Pancreas (tissue), 10 donors: ENCODE measurements around the gene VPS13D. TPM values are rescaled to one million over a fixed set of nuclear protein-coding genes. Genes with fewer than 3 reads are reported as not detected.

Experiments used
- ATAC-seq, 4 donors: fragments of 200-7000 bp; cut with Tn5 transposase; one replicate each; pipeline versions ENCODE4 v1.8.0 to v1.9.1; 2020; ENCODE audit warnings: mild to moderate bottlenecking in 4 of 4, moderate library complexity in 4 of 4
- DNase-seq, 6 donors: peaks; one replicate each; pipeline ENCODE4 v3.0.0-alpha.2; 2020
- FAIRE-seq: peaks from 2 replicates; lab custom pipeline; 2012; peaks lifted over from hg19 to GRCh38; lab: Jason Lieb, UNC
- H3K27ac ChIP-seq, 4 donors: fragments of 200-600 bp; sonication (generic); 1 replicate in 3 of 4; 2 replicates in 1 of 4; pipeline versions ENCODE4 v1.5.0 to v1.8.0; 2020
- H3K27me3 ChIP-seq, 4 donors: fragments of 200-600 bp; one replicate each; pipeline ENCODE4 v1.8.0; 2021
- H3K36me3 ChIP-seq, 3 donors: fragments of 200-600 bp; sonication (generic) in 1 of 3; one replicate each; pipeline versions ENCODE4 v1.5.0 to v1.8.0; 2020 to 2021
- H3K4me1 ChIP-seq, 3 donors: fragments of 200-600 bp; one replicate each; pipeline ENCODE4 v1.8.0; 2021
- H3K4me3 ChIP-seq, 4 donors: fragments of 200-600 bp; sonication (generic) in 2 of 4; one replicate each; pipeline versions ENCODE4 v1.5.0 to v1.8.0; 2020 to 2021
- H3K9me3 ChIP-seq, 4 donors: fragments of 200-600 bp; one replicate each; pipeline ENCODE4 v1.8.0; 2021
- WGBS, 2 donors: extraction: QIAGEN DNeasy Blood & Tissue Kit; methylation state at CpG; one replicate each; pipeline ENCODE4 v1.1.7; 2013; 5-methylcytosine and 5-hydroxymethylcytosine counted together
- intact Hi-C, 3 donors: fragments of 100-400 bp; cut with DNase I; formaldehyde crosslinking; loops; one replicate each; pipeline versions ENCODE4 v1.11.1 to v1.14.2; 2022
- polyA plus RNA-seq, 2 donors: library from polyadenylated mRNA; stranded (reverse); fragments of 200-250 nt; gene quantifications; one replicate each; pipeline ENCODE4 v1.2.3, GENCODE V29; 2013
- total RNA-seq, 6 donors: library from RNA; stranded (reverse); fragmentation: NEBNext Ultra II Directional in 4 of 6; extraction: Animal tissue kit (Norgen Biotek cat#: 25700) in 4 of 6; gene quantifications; one replicate each; pipeline versions ENCODE4 v1.2.1 to v1.2.4, GENCODE V29; 2021 to 2023
- TF ChIP-seq, protein P1 (sequence below), 4 donors: fragments of 200-600 bp; sonication (generic) in 3 of 4; IDR thresholded peaks; one replicate each; pipeline versions ENCODE4 v1.5.0 to v1.8.0; 2021; ENCODE audit warnings: antibody characterized with exemption in 4 of 4
- donor health status: healthy with polysubstance abuse.
- donor health status: DM: no; HTN: no; CAD: no; lungs with moderate emphysema.
- donor health status: DM: no; HTN: no; CAD: no.
- donor health status: control.
- donor health status: control.
- donor health status: Bipolar disorder and iron deficiency.
- donor health status: DM: yes; HTN: yes; CAD: no.
- donor health status: DM: no; HTN: no; CAD: no.
- donor health status: DM: no; HTN: no; CAD: no.
- donor health status: DM: yes; HTN: yes; CAD: no.

VPS13D gene
- total and polyA plus RNA-seq, 8 donors = 13.7 to 39.0 (median 24.8) TPM

GRCh38 chr1:12407050-12407961 lies 177.5 kb downstream of the VPS13D start:
- Histone ChIP-seq H3K27ac (peak overlapping the region in 3 of 4 donors; percentile 10 to 67 (median 64)), H3K27me3 (no peaks in the 10 kb centered on the region), H3K36me3 (no peaks in the 10 kb centered on the region), H3K9me3 (no peaks in the 10 kb centered on the region), H3K4me1 (peaks cover 29 to 52% (median 29%) of the 10 kb centered on the region in 3 donors), H3K4me3 (no peak overlapping the region)
- intact Hi-C loops = loop anchor here in 1 of 3 donors (10.0 kb wide), 1 partner anchor 207 kb away; the partner anchor contains the start of gene DHRS3
- TF ChIP-seq, protein P1, sequence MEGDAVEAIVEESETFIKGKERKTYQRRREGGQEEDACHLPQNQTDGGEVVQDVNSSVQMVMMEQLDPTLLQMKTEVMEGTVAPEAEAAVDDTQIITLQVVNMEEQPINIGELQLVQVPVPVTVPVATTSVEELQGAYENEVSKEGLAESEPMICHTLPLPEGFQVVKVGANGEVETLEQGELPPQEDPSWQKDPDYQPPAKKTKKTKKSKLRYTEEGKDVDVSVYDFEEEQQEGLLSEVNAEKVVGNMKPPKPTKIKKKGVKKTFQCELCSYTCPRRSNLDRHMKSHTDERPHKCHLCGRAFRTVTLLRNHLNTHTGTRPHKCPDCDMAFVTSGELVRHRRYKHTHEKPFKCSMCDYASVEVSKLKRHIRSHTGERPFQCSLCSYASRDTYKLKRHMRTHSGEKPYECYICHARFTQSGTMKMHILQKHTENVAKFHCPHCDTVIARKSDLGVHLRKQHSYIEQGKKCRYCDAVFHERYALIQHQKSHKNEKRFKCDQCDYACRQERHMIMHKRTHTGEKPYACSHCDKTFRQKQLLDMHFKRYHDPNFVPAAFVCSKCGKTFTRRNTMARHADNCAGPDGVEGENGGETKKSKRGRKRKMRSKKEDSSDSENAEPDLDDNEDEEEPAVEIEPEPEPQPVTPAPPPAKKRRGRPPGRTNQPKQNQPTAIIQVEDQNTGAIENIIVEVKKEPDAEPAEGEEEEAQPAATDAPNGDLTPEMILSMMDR (IDR thresholded peaks at IDR 0.05) = peak in 2 of 4 donors; percentile 17 to 23
- WGBS, 2 donors = 29 to 37% methylated on average over 8 of the region's 8 CpGs
- FAIRE-seq (peak; percentile 66), ATAC-seq (peak; percentile 82 to 89 (median 85)), DNase-seq (peak in 1 of 6 donors; percentile 28)

GRCh38 chr1:12407962-12408454 lies 178.2 kb downstream of the VPS13D start:
- peak; percentile 14 to 37 (median 29) for ATAC-seq
- Histone ChIP-seq H3K36me3 (no peaks in the 10 kb centered on the region), H3K4me1 (peaks cover 22 to 47% (median 29%) of the 10 kb centered on the region in 3 donors), H3K9me3 (no peaks in the 10 kb centered on the region), H3K27ac (peak overlapping the region in 2 of 4 donors; percentile 30 to 64), H3K27me3 (no peaks in the 10 kb centered on the region), H3K4me3 (no peak overlapping the region)
- no peak for FAIRE-seq
- no peak for DNase-seq
- TF ChIP-seq, protein P1 (IDR thresholded peaks at IDR 0.05) = no peak
- 46 to 49% methylated on average over 5 of the region's 5 CpGs for WGBS, 2 donors
- intact Hi-C loops = loop anchor here in 1 of 3 donors (10.0 kb wide), 1 partner anchor 207 kb away; the partner anchor contains the start of gene DHRS3

DNA sequence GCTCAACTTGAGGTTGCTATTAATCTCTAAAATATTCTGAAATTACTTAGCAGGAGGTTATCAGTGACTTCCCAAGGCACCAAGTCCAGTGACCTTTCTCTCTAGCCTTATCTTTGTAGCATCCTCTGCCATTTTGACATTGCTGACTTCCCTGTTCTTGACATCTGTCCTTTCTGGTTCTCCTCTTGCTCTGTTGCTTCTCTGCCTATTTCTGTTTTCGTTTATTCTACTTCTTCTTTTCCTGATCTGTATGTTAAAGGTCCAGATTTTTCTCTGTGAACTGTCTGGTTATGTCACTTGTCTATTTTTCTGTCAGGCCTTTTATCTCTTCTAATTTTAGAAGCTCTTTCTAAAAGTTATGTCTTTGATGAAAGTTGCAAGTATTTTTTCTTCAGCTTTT lies 178.8 kb downstream of the VPS13D start:
- H3K4me3 ChIP-seq = no peak overlapping the region
- no peak overlapping the region for H3K27ac ChIP-seq
- no peak for ATAC-seq
- H3K4me1 ChIP-seq = peaks cover 22 to 47% (median 29%) of the 10 kb centered on the region in 3 donors
- H3K36me3 ChIP-seq = no peaks in the 10 kb centered on the region
- H3K27me3 ChIP-seq = no peaks in the 10 kb centered on the region
- DNase-seq = no peak
- no peaks in the 10 kb centered on the region for H3K9me3 ChIP-seq
- 63 to 87% methylated on average over 1 of the region's 1 CpG for WGBS, 2 donors
- TF ChIP-seq, protein P1 (IDR thresholded peaks at IDR 0.05) = no peak
- FAIRE-seq = no peak
- intact Hi-C loops = loop anchor here in 1 of 3 donors (10.0 kb wide), 1 partner anchor 206 kb away; the partner anchor contains the start of gene DHRS3

DNA sequence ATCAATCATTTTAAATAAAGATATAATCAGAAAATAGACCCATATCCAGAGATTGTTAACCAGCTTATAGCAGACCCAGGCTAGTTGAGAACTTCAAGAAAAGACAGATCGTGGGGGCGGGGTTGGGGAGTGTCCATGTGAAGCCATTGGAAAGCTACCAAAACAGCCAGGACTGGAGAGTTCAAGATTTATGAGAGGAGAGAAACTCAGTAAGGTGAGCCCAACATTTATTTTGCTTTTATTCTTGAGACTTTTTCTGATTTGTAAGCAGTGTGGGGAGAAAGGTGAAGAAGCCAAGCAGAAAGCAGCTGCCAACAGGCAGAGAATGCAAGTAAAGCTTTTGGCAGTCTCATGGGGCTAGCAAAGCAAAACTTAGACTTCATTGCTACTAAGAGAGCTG lies 179.9 kb downstream of the VPS13D start:
- H3K9me3 ChIP-seq = no peaks in the 10 kb centered on the region
- no peak overlapping the region for H3K27ac ChIP-seq
- ATAC-seq (peak in 2 of 4 donors; percentile 16 to 36), FAIRE-seq (no peak), DNase-seq (peak in 1 of 6 donors; percentile 44)
- intact Hi-C loops = loop anchor here in 1 of 3 donors (10.0 kb wide), 1 partner anchor 205 kb away; the partner anchor contains the start of gene DHRS3
- H3K27me3 ChIP-seq = no peaks in the 10 kb centered on the region
- H3K36me3 ChIP-seq = no peaks in the 10 kb centered on the region
- H3K4me3 ChIP-seq = no peak overlapping the region
- peaks cover 22 to 47% (median 29%) of the 10 kb centered on the region in 3 donors for H3K4me1 ChIP-seq
- TF ChIP-seq, protein P1 (IDR thresholded peaks at IDR 0.05) = no peak
- 60 to 74% methylated on average over 2 of the region's 2 CpGs for WGBS, 2 donors
